Endothelial cell of umbilical vein (primary cell): Measurements from ENCODE around the gene MYO1B. TPM values are rescaled to one million over a fixed set of nuclear protein-coding genes. Genes with fewer than 3 reads are reported as not detected.

Experiments used
- BruUV-seq: library from RNA; stranded (reverse); fragments of 400-500 nt; replicated peaks from 2 replicates; lab custom pipeline; 2021; lab: Mats Ljungman, UMichigan
- CTCF ChIA-PET: fragments of 300-600, 350-600 bp; sonication (Branson Sonifier 250); formaldehyde crosslinking; loops from one replicate; lab custom pipeline; 2021; ENCODE audit warnings: antibody characterized with exemption, inconsistent platforms; lab: Charles Lee
- POLR2A ChIA-PET: fragments of 300-600, 350-600 bp; sonication (Branson Sonifier 250); formaldehyde crosslinking; loops from one replicate; lab custom pipeline; 2021; ENCODE audit warnings: antibody characterized with exemption, inconsistent platforms; lab: Charles Lee
- DNase-seq: peaks from one replicate; pipeline ENCODE4 v3.0.0-alpha.2; 2011; ENCODE audit warnings: low read depth, low spot score
- FAIRE-seq: peaks from 2 replicates; lab custom pipeline; 2011; peaks lifted over from hg19 to GRCh38; lab: Jason Lieb, UNC
- H2AFZ ChIP-seq: 2 replicates; pipeline ENCODE4 v1.6.0; 2012; ENCODE audit warnings: low read depth, low read length, control low read depth, inconsistent platforms
- H3K27ac ChIP-seq: 2 replicates; pipeline ENCODE4 v1.5.1; 2011; ENCODE audit warnings: low read depth, mild to moderate bottlenecking, control low read depth, low read length, moderate library complexity; ENCODE audit not compliant: insufficient read depth
- H3K27me3 ChIP-seq, 2 experiments: 2 replicates each; pipeline versions ENCODE4 v1.6.0 to v1.6.1; 2011; ENCODE audit warnings: low read length in 2 of 2, mixed read lengths in 1 of 2; ENCODE audit not compliant: control insufficient read depth in 2 of 2, insufficient read depth in 2 of 2
- H3K36me3 ChIP-seq, 2 experiments: 2 replicates in 1 of 2; 3 replicates in 1 of 2; pipeline ENCODE4 v1.5.1; 2011; ENCODE audit warnings: low read length in 2 of 2, mild to moderate bottlenecking in 1 of 2, moderate library complexity in 1 of 2; ENCODE audit not compliant: control insufficient read depth in 2 of 2, insufficient read depth in 2 of 2; ENCODE audit errors: extremely low read depth in 1 of 2
- H3K4me1 ChIP-seq: 3 replicates; pipeline ENCODE4 v1.5.1; 2011; ENCODE audit warnings: mild to moderate bottlenecking, low read length; ENCODE audit not compliant: control insufficient read depth, insufficient read depth; ENCODE audit errors: extremely low read depth
- H3K4me2 ChIP-seq: 2 replicates; pipeline ENCODE4 v1.6.1; 2011; ENCODE audit warnings: low read length, control low read depth, mixed read lengths; ENCODE audit not compliant: insufficient read depth
- H3K4me3 ChIP-seq, 3 experiments: fragments of 200-600 bp in 1 of 3; sonication (generic), shearing (Covaris generic) in 1 of 3; replicated peaks in 1 of 3; 2 replicates each; pipeline ENCODE4 v1.5.1; 2011 to 2016; ENCODE audit warnings: control low read depth in 3 of 3, low read length in 3 of 3, mild to moderate bottlenecking in 2 of 3, inconsistent platforms in 1 of 3, low read depth in 1 of 3, moderate library complexity in 1 of 3; ENCODE audit not compliant: insufficient read depth in 1 of 3
- H3K79me2 ChIP-seq: 2 replicates; pipeline ENCODE4 v1.6.0; 2012; ENCODE audit warnings: low read length, inconsistent platforms; ENCODE audit not compliant: control insufficient read depth, insufficient read depth
- H3K9ac ChIP-seq: replicated peaks from 2 replicates; pipeline ENCODE3; 2011; ENCODE audit warnings: low read length, control low read depth; ENCODE audit not compliant: insufficient read depth; ENCODE audit errors: extremely low read depth
- H3K9me1 ChIP-seq: replicated peaks from 3 replicates; pipeline ENCODE4 v1.6.0; 2011; ENCODE audit warnings: mild to moderate bottlenecking, low read length; ENCODE audit not compliant: control insufficient read depth, insufficient read depth; ENCODE audit errors: extremely low read depth
- H3K9me3 ChIP-seq: replicated peaks from 2 replicates; pipeline ENCODE4 v1.5.1; 2012; ENCODE audit warnings: low read length, inconsistent platforms; ENCODE audit not compliant: control insufficient read depth, insufficient read depth
- H4K20me1 ChIP-seq: replicated peaks from 2 replicates; pipeline ENCODE3; 2011; ENCODE audit warnings: mild to moderate bottlenecking, low read length; ENCODE audit not compliant: control insufficient read depth, insufficient read depth; ENCODE audit errors: extremely low read depth
- EZH2 ChIP-seq: IDR thresholded peaks from 2 replicates; pipeline ENCODE4 v1.6.1; 2012; ENCODE audit warnings: borderline replicate concordance, low read depth, mild to moderate bottlenecking, moderate library complexity, low read length, inconsistent platforms; ENCODE audit not compliant: severe bottlenecking
- FOS ChIP-seq: IDR thresholded peaks from 2 replicates; pipeline ENCODE4 v1.6.1; 2011; ENCODE audit warnings: mild to moderate bottlenecking, low read length, moderate library complexity, borderline replicate concordance; ENCODE audit not compliant: insufficient read depth
- GATA2 ChIP-seq: IDR thresholded peaks from 2 replicates; pipeline ENCODE4 v1.7.0; 2011; ENCODE audit warnings: low read depth, mild to moderate bottlenecking, moderate library complexity, mixed read lengths, low read length; ENCODE audit not compliant: insufficient read length, insufficient read depth
- JUN ChIP-seq: IDR thresholded peaks from 2 replicates; pipeline ENCODE4 v1.6.1; 2011; ENCODE audit warnings: borderline replicate concordance, low read depth; ENCODE audit not compliant: insufficient read length, insufficient read depth
- MYC ChIP-seq: IDR thresholded peaks from one replicate; pipeline ENCODE4 v1.6.1; 2011; ENCODE audit warnings: mild to moderate bottlenecking, low read depth, low read length
- POLR2A ChIP-seq: IDR thresholded peaks from 2 replicates; pipeline ENCODE4 v1.6.1; 2012; ENCODE audit warnings: low read depth, mild to moderate bottlenecking, control low read depth, low read length
- POLR2AphosphoS5 ChIP-seq: IDR thresholded peaks from 2 replicates; pipeline ENCODE4 v1.6.1; 2012; ENCODE audit warnings: low read depth, mild to moderate bottlenecking, control low read depth, low read length, moderate library complexity; ENCODE audit not compliant: insufficient read depth
- dilution Hi-C: fragments of 300-500 bp; cut with MboI; formaldehyde crosslinking; loops from one replicate; pipeline ENCODE4 v1.15.0; 2019; ENCODE audit warnings: low sequenced_read_pairs; ENCODE audit not compliant: extremely low pct_ligation_motif_present
- intact Hi-C: fragments of 100-400 bp; cut with micrococcal nuclease; formaldehyde crosslinking; loops from one replicate; pipeline ENCODE4 v1.10.0; 2022
- polyA plus RNA-seq, 4 experiments: library from polyadenylated mRNA; depleted of rRNA in 3 of 4; stranded (reverse) in 3 of 4; unstranded in 1 of 4; fragments of >200 nt; gene quantifications; 2 replicates each; pipeline versions ENCODE4 v1.2.1 to v1.2.3, GENCODE V29; 2011 to 2012; ENCODE audit warnings: missing spikeins in 1 of 4
- total RNA-seq: library from RNA; stranded (reverse); gene quantifications from 2 replicates; pipeline ENCODE4 v1.2.3, GENCODE V29; 2021
- TF ChIP-seq, protein P1 (sequence below): IDR thresholded peaks from 2 replicates; pipeline ENCODE4 v1.6.1; 2011; ENCODE audit not compliant: insufficient read depth, insufficient read length
- TF ChIP-seq, protein P2 (sequence below), 2 donors: IDR thresholded peaks; 1 replicate in 1 of 2; 2 replicates in 1 of 2; pipeline ENCODE4 v1.5.1; 2011; ENCODE audit warnings: low read length in 2 of 2, mild to moderate bottlenecking in 2 of 2, moderate library complexity in 2 of 2, control low read depth in 1 of 2, inconsistent platforms in 1 of 2, low read depth in 1 of 2; ENCODE audit not compliant: insufficient read depth in 1 of 2; ENCODE audit errors: extremely low read depth in 1 of 2

Gene MYO1B
- total and polyA plus RNA-seq, 2 donors (not counting 3 experiments of a cell fraction or from before 2014, with no cell fraction given): 8.7 to 51.1 TPM

GRCh38 chr2:191222507-191222906 is 22.7 kb upstream of the MYO1B start:
- Histone ChIP-seq H3K4me1 (no peaks in the 10 kb centered on the region), H3K79me2 (no peaks in the 10 kb centered on the region), H2AFZ (no peak overlapping the region), H3K27me3 (peaks cover 0 to 2% of the 10 kb centered on the region in 2 experiments), H3K9ac (no peak overlapping the region), H3K9me1 (no peaks in the 10 kb centered on the region), H4K20me1 (no peaks in the 10 kb centered on the region), H3K4me3 (no peak overlapping the region), H3K27ac (no peak overlapping the region), H3K36me3 (no peaks in the 10 kb centered on the region), H3K4me2 (no peak overlapping the region), H3K9me3 (no peaks in the 10 kb centered on the region)
- no peak for TF ChIP-seq JUN
- no peak for TF ChIP-seq EZH2
- no peak for TF ChIP-seq POLR2A
- no peak for TF ChIP-seq MYC
- no peak for TF ChIP-seq GATA2
- TF ChIP-seq, protein P1, sequence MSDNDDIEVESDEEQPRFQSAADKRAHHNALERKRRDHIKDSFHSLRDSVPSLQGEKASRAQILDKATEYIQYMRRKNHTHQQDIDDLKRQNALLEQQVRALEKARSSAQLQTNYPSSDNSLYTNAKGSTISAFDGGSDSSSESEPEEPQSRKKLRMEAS: no peak
- no peak for TF ChIP-seq FOS
- TF ChIP-seq, protein P2, sequence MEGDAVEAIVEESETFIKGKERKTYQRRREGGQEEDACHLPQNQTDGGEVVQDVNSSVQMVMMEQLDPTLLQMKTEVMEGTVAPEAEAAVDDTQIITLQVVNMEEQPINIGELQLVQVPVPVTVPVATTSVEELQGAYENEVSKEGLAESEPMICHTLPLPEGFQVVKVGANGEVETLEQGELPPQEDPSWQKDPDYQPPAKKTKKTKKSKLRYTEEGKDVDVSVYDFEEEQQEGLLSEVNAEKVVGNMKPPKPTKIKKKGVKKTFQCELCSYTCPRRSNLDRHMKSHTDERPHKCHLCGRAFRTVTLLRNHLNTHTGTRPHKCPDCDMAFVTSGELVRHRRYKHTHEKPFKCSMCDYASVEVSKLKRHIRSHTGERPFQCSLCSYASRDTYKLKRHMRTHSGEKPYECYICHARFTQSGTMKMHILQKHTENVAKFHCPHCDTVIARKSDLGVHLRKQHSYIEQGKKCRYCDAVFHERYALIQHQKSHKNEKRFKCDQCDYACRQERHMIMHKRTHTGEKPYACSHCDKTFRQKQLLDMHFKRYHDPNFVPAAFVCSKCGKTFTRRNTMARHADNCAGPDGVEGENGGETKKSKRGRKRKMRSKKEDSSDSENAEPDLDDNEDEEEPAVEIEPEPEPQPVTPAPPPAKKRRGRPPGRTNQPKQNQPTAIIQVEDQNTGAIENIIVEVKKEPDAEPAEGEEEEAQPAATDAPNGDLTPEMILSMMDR (IDR thresholded peaks at IDR 0.05; ENCODE audit: extremely low read depth in 1 of 2, insufficient read depth in 1 of 2, low read depth in 1 of 2, low read length in 2 of 2): no peak
- TF ChIP-seq POLR2AphosphoS5: no peak
- CTCF ChIA-PET: interaction anchor here (1.8 kb wide), 1 partner anchor 299 kb away, joined by 7 read pairs; no protein-coding TSS in a partner anchor
- POLR2A ChIA-PET: no interaction called here
- intact Hi-C loops: no loop called here
- no peak for DNase-seq
- no peak for FAIRE-seq
- no TSS peak for BruUV-seq
- dilution Hi-C loops: no loop called here
